ENCODE results near the gene C16orf89. TPM values are rescaled to one million over a fixed set of nuclear protein-coding genes. Genes with fewer than 3 reads are reported as not detected.

C16orf89 gene
- total RNA-seq, 1 experiment from 2014 or later, result not detected

DNA sequence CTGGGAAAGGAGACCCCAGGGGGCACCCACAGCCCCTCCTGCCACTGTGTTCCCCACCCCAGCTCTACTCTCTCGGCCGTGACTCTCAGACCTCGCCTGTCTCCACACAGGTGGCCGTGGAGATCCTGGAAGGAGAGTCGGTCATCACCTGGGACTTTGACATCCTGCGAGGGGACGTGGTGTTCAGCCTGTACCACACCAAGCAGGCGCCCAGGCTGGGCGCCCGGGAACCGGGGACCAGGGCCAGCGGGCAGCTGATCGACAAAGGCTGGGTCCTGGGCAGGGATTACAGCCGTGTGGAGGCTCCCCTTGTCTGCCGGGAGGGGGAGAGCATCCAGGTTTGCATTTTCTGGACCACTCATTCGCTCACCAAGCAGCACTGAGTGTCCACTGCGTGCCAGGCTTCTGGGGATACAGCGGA is 57.4 kb downstream of the C16orf89 start:
- no peak overlapping the region for H3K27ac ChIP-seq
- H3K79me2 ChIP-seq (ENCODE audit: low read depth), result no peaks in the 10 kb centered on the region
- no peaks in the 10 kb centered on the region for H3K9me3 ChIP-seq (ENCODE audit: insufficient read depth, low read depth)
- no peaks in the 10 kb centered on the region for H3K36me3 ChIP-seq (ENCODE audit: low read depth)
- intact Hi-C loops (cut with micrococcal nuclease; ENCODE audit: unreplicated experiment), result no loop called here
- TF ChIP-seq CTCF (conservative IDR thresholded peaks at IDR 0.05), result no peak
- H4K20me1 ChIP-seq (ENCODE audit: insufficient read depth), result no peaks in the 10 kb centered on the region
- no peak overlapping the region for H3K4me2 ChIP-seq
- no peak for DNase-seq
- CTCF ChIA-PET, result no interaction called here
- no peaks in the 10 kb centered on the region for H3K9me2 ChIP-seq (ENCODE audit: insufficient read depth)
- POLR2A ChIA-PET (ENCODE audit: unreplicated experiment), result no interaction called here
- no peak overlapping the region for H2AFZ ChIP-seq
- BruUV-seq (replicated peaks), result no TSS peak
- H3F3A ChIP-seq (ENCODE audit: insufficient read depth, low read depth), result no peaks in the 10 kb centered on the region
- peaks cover 79% of the 10 kb centered on the region for H3K27me3 ChIP-seq (ENCODE audit: insufficient read depth, low read depth)
- H3K4me3 ChIP-seq, result no peak overlapping the region
- no peaks in the 10 kb centered on the region for H3K4me1 ChIP-seq (replicated peaks; ENCODE audit: insufficient read depth)

- no peaks in the 10 kb centered on the region for H3K9me2 ChIP-seq (ENCODE audit: insufficient read depth)
- H3K79me2 ChIP-seq (ENCODE audit: low read depth), result no peaks in the 10 kb centered on the region
- no peak overlapping the region for H3K4me3 ChIP-seq
- H3F3A ChIP-seq (ENCODE audit: insufficient read depth, low read depth), result no peaks in the 10 kb centered on the region
- no TSS peak for BruUV-seq (replicated peaks)
- peaks cover 80% of the 10 kb centered on the region for H3K27me3 ChIP-seq (ENCODE audit: insufficient read depth, low read depth)
- no peaks in the 10 kb centered on the region for H4K20me1 ChIP-seq (ENCODE audit: insufficient read depth)
- no peaks in the 10 kb centered on the region for H3K4me1 ChIP-seq (replicated peaks; ENCODE audit: insufficient read depth)
- ChIA-PET CTCF (interaction anchor here (0.7 kb wide), 1 partner anchor 9 kb away, joined by 8 read pairs; no protein-coding TSS in a partner anchor), POLR2A (ENCODE audit: unreplicated experiment) (no interaction called here)
- no peak overlapping the region for H3K27ac ChIP-seq
- H3K9me3 ChIP-seq (ENCODE audit: insufficient read depth, low read depth), result no peaks in the 10 kb centered on the region
- H3K36me3 ChIP-seq (ENCODE audit: low read depth), result no peaks in the 10 kb centered on the region
- H3K4me2 ChIP-seq, result no peak overlapping the region
- TF ChIP-seq EZH2 (IDR thresholded peaks at IDR 0.05; ENCODE audit: low read depth) (no peak), CTCF (conservative IDR thresholded peaks at IDR 0.05) (no peak)
- no peak overlapping the region for H2AFZ ChIP-seq
- intact Hi-C loops (cut with micrococcal nuclease; ENCODE audit: unreplicated experiment), result no loop called here
- no peak for DNase-seq
These were observed 58.5 kb downstream of the C16orf89 start for GRCh38 chr16:5007256-5007655.

DNA sequence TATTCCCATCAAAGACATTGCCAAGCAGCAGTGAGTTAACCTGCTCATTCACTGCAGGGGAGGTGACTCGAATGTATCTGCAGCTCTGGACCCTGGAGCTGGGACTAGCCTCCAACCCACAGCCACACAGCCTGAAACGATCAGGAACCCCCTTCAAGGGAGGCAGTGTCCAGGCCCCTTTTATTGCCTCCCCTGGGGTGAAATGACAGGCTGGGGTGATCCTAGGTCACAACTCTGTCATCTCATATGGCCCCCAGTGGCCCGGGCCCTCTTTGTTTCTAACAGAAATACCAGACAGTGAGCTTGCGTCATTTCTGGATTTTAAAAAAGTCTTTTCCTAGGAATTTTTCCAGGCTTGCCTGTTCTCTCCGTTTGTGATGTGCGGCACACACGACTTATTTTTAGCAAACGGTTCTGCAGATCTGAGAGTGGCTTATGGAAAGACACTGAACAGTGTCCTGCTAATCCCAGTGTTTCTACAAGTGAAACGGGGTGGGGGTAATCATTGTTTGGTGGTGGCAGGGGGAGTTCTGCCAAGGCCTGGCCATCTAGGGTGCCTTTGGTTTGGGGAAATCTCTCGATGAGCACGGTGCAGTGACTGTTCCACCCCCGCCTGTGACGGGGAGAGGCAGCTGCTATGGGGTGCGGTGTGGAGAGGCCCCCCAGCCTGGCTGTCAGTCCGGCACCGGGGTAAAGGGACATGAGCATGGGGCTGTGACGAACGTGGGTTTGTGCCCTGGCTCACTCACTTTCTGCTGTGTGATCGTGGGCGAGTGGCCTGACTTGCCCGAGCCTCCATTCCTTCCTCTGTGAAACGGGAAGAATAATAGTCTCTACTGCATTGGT is 59.2 kb downstream of the C16orf89 start:
- intact Hi-C loops (cut with micrococcal nuclease; ENCODE audit: unreplicated experiment), result no loop called here
- no TSS peak for BruUV-seq (replicated peaks)
- no peak for TF ChIP-seq CTCF (conservative IDR thresholded peaks at IDR 0.05)
- CTCF ChIA-PET, result interaction anchor here (0.5 kb wide), 1 partner anchor 10 kb away, joined by 6 read pairs; no protein-coding TSS in a partner anchor
- H3K9me3 ChIP-seq (ENCODE audit: insufficient read depth, low read depth), result no peaks in the 10 kb centered on the region
- H3K79me2 ChIP-seq (ENCODE audit: low read depth), result no peaks in the 10 kb centered on the region
- H3K36me3 ChIP-seq (ENCODE audit: low read depth), result no peaks in the 10 kb centered on the region
- H3K27ac ChIP-seq, result no peak overlapping the region
- H3K9me2 ChIP-seq (ENCODE audit: insufficient read depth), result no peaks in the 10 kb centered on the region
- H2AFZ ChIP-seq, result no peak overlapping the region
- no peak overlapping the region for H3K4me3 ChIP-seq
- no peaks in the 10 kb centered on the region for H3F3A ChIP-seq (ENCODE audit: insufficient read depth, low read depth)
- DNase-seq, result no peak
- no peak overlapping the region for H3K4me2 ChIP-seq
- POLR2A ChIA-PET (ENCODE audit: unreplicated experiment), result interaction anchor here (0.6 to 0.7 kb wide), 2 partner anchors 159 to 1109 kb away, joined by 7 to 32 read pairs; no protein-coding TSS in a partner anchor
- H4K20me1 ChIP-seq (ENCODE audit: insufficient read depth), result no peaks in the 10 kb centered on the region
- peaks cover 79% of the 10 kb centered on the region for H3K27me3 ChIP-seq (ENCODE audit: insufficient read depth, low read depth)
- no peaks in the 10 kb centered on the region for H3K4me1 ChIP-seq (replicated peaks; ENCODE audit: insufficient read depth)

All from PC-9 (cell line).